Activated gamma-delta T cell treated with Interleukin-2 at 50 U/mL for 16 hours (primary cell): ENCODE measurements around the gene INTS2.
"Not testable (repeated sequence)": the region's sequence is repeated elsewhere in the genome, so short reads cannot be mapped to it uniquely, and the experiment has no call there.

Experiments used
- DNase-seq: peaks from one replicate; pipeline ENCODE4 v3.0.0-alpha.2; 2020

Gene INTS2

DNA sequence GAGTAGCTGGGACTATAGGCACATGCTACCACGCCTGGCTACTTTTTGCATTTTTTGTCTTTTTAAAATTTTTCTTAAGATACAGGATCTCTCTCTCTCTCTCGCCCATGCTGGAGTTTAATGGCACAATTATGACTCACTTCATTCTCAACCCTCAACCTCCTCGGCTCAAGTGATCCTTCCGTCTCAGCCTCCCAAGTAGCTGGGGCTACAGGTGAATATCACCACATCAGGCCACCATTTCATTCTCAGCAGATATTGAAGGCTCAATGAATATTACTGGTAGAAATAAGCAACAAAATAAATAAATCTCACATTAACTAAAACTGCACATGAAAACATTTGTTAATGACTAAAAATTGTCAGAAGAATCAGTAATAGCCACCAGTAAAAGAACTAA, 106.1 kb downstream of the INTS2 start:
- DNase-seq, result no peak

DNA sequence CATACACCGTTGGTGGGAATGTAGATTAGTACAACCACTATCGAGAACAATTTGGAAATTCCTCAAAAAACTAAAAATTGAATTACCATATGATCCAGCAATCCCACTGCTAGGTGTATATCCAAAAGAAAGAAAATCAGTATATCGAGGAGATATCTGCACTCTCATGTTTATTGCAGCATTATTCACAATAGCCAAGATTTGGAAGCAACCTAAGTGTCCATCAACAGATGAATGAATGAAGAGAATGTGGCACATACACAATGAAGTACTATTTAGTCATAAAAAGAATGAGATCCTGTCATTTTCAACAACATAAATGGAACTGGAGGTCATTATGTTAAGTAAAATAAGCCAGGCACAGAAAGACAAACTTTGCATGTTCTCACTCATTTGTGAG, 108.5 kb downstream of the INTS2 start:
- DNase-seq, result not testable (repeated sequence)

DNA sequence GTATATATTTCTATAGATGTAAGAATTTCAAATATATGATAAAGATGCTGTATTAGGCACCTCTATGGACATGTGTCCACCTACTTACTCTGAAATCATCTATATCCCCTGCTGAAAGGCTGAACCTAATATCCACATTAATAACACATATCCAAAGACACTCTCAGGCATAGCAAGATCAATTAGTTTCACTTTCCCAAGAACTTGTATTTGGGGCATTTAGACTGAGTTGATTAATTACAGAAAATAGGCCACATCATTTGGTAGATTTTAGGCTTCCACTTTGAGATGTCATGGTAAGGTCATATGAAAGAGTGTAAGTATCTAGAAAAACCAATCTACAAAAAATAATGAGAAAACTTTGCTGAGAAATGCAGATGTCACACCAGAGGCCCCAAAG, 109.6 kb downstream of the INTS2 start:
- DNase-seq, result no peak

DNA sequence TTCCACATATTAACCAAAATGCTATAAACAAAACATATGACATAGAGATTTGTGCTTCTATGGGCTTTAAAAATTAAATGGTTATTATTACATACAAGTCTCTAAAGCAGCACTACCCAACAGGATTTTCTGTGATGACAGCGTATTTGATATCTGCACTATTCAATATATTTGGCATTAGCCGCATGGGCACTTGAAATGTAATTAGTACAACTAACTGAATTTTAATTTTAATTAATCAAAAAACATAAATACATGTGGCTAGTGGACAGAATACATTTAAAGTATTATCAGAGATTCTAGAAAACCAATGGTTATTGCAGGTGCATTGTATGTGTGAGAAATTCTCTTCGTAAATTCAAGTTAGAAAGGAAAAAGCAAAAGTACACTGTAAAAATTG, 110.3 kb downstream of the INTS2 start:
- DNase-seq, result no peak

DNA sequence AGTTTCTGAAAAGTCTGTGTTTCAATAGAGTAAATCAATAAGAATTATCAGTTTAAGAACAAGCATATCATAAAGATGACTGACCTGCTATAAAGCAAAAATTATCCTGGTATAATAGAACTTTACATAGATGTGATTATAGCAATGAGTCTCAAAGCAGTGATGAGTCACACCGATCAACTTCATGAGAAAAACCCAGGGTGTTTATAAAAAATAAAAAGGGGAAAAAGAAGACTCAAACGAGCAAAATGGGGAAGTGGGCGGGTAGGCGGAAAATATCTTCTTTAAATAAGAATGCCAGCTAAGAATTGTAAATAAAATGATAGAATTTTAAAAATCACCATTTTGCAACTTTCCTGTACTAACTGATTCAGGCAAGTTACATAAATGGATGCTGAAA, 111.2 kb downstream of the INTS2 start:
- no peak for DNase-seq

DNA sequence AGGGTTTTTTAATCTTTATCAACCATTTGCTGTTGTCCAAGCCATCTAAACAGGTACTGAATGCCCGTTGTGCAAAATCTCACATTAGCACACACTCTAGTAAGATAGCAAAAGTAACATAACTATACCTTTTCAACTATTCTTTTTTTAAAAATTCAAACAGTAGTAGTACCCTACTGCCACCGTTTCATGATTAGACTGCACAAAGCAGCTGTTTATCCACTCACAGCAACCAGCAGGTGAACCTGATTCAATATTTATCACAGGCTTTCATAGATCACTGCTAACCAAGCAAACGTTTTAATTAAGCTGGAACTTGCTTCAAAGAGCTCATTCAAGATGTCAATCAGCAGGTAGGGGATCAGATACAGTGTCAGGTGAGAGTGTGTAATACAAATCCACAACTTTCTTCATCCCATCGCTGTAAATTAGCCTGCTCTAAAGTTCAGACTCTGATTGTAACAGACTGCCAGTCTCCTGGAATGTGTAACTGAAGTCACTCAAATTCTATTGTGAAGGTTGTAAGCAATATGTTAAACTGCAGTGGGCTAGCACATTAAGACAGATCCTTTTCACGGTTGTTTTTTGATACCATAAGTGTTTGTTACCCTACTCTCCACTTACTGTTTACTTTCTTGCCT, 111.8 kb downstream of the INTS2 start:
- no peak for DNase-seq
